Epidermal melanocyte (primary cell): ENCODE measurements around the gene CLNK.
A peak's percentile ranks its signal among the peaks of the same experiment; 100 is the strongest.

ENCODE experiments used
- DNase-seq: peaks from one replicate; pipeline ENCODE4 v3.0.0; 2011; ENCODE audit warnings: low spot score; ENCODE audit not compliant: insufficient read length

CLNK gene

GRCh38 chr4:10613926-10614478, 70.6 kb downstream of the CLNK start:
- no peak for DNase-seq

- DNase-seq: no peak
Measured at GRCh38 chr4:10612476-10612875, 72.1 kb downstream of the CLNK start.

GRCh38 chr4:10611673-10612072, 72.9 kb downstream of the CLNK start:
- DNase-seq: peak; percentile 20

- no peak for DNase-seq
Measured at GRCh38 chr4:10608501-10609219, 75.9 kb downstream of the CLNK start.

GRCh38 chr4:10607206-10607605, 77.4 kb downstream of the CLNK start:
- DNase-seq: no peak

- no peak for DNase-seq
Measured at GRCh38 chr4:10606483-10607155, 77.9 kb downstream of the CLNK start.

- no peak for DNase-seq
Measured at GRCh38 chr4:10605746-10606482, 78.7 kb downstream of the CLNK start.

GRCh38 chr4:10605031-10605430, 79.5 kb downstream of the CLNK start:
- DNase-seq: no peak

- no peak for DNase-seq
Measured at GRCh38 chr4:10599574-10599973, 85.0 kb downstream of the CLNK start.

GRCh38 chr4:10598829-10599228, 85.7 kb downstream of the CLNK start:
- no peak for DNase-seq

- DNase-seq: no peak
Measured at GRCh38 chr4:10596586-10597290, 87.8 kb downstream of the CLNK start.

GRCh38 chr4:10593130-10593529, 91.4 kb downstream of the CLNK start:
- no peak for DNase-seq

- no peak for DNase-seq
Measured at GRCh38 chr4:10590896-10591295, 93.7 kb downstream of the CLNK start.

GRCh38 chr4:10589799-10590198, 94.8 kb downstream of the CLNK start:
- no peak for DNase-seq

- DNase-seq: no peak
Measured at GRCh38 chr4:10589321-10589720, 95.2 kb downstream of the CLNK start.

- no peak for DNase-seq
Measured at GRCh38 chr4:10587697-10588096, 96.9 kb downstream of the CLNK start.

GRCh38 chr4:10587296-10587695, 97.3 kb downstream of the CLNK start:
- DNase-seq: no peak

- DNase-seq: peak; percentile 71
Measured at GRCh38 chr4:10584042-10584441, 100.5 kb downstream of the CLNK start.

GRCh38 chr4:10582951-10583350, 101.6 kb downstream of the CLNK start:
- DNase-seq: no peak

- DNase-seq: peak; percentile 31
Measured at GRCh38 chr4:10582059-10582686, 102.4 kb downstream of the CLNK start.

GRCh38 chr4:10581022-10581421, 103.5 kb downstream of the CLNK start:
- no peak for DNase-seq
